Pancreas (tissue), 10 donors: ENCODE measurements around the gene OSBPL1A. TPM values are rescaled to one million over a fixed set of nuclear protein-coding genes. Genes with fewer than 3 reads are reported as not detected.

ENCODE experiments used
- ATAC-seq, 4 donors: fragments of 200-7000 bp; cut with Tn5 transposase; one replicate each; pipeline versions ENCODE4 v1.8.0 to v1.9.1; 2020; ENCODE audit warnings: mild to moderate bottlenecking in 4 of 4, moderate library complexity in 4 of 4
- DNase-seq, 6 donors: peaks; one replicate each; pipeline ENCODE4 v3.0.0-alpha.2; 2020
- FAIRE-seq: peaks from 2 replicates; lab custom pipeline; 2012; peaks lifted over from hg19 to GRCh38; lab: Jason Lieb, UNC
- H3K27ac ChIP-seq, 4 donors: fragments of 200-600 bp; sonication (generic); 1 replicate in 3 of 4; 2 replicates in 1 of 4; pipeline versions ENCODE4 v1.5.0 to v1.8.0; 2020
- H3K27me3 ChIP-seq, 4 donors: fragments of 200-600 bp; one replicate each; pipeline ENCODE4 v1.8.0; 2021
- H3K36me3 ChIP-seq, 3 donors: fragments of 200-600 bp; sonication (generic) in 1 of 3; one replicate each; pipeline versions ENCODE4 v1.5.0 to v1.8.0; 2020 to 2021
- H3K4me1 ChIP-seq, 3 donors: fragments of 200-600 bp; one replicate each; pipeline ENCODE4 v1.8.0; 2021
- H3K4me3 ChIP-seq, 4 donors: fragments of 200-600 bp; sonication (generic) in 2 of 4; one replicate each; pipeline versions ENCODE4 v1.5.0 to v1.8.0; 2020 to 2021
- H3K9me3 ChIP-seq, 4 donors: fragments of 200-600 bp; one replicate each; pipeline ENCODE4 v1.8.0; 2021
- WGBS, 2 donors: extraction: QIAGEN DNeasy Blood & Tissue Kit; methylation state at CpG; one replicate each; pipeline ENCODE4 v1.1.7; 2013; 5-methylcytosine and 5-hydroxymethylcytosine counted together
- intact Hi-C, 3 donors: fragments of 100-400 bp; cut with DNase I; formaldehyde crosslinking; loops; one replicate each; pipeline versions ENCODE4 v1.11.1 to v1.14.2; 2022
- polyA plus RNA-seq, 2 donors: library from polyadenylated mRNA; stranded (reverse); fragments of 200-250 nt; gene quantifications; one replicate each; pipeline ENCODE4 v1.2.3, GENCODE V29; 2013
- total RNA-seq, 6 donors: library from RNA; stranded (reverse); fragmentation: NEBNext Ultra II Directional in 4 of 6; extraction: Animal tissue kit (Norgen Biotek cat#: 25700) in 4 of 6; gene quantifications; one replicate each; pipeline versions ENCODE4 v1.2.1 to v1.2.4, GENCODE V29; 2021 to 2023
- TF ChIP-seq, protein P1 (sequence below), 4 donors: fragments of 200-600 bp; sonication (generic) in 3 of 4; IDR thresholded peaks; one replicate each; pipeline versions ENCODE4 v1.5.0 to v1.8.0; 2021; ENCODE audit warnings: antibody characterized with exemption in 4 of 4
- donor health status: healthy with polysubstance abuse.
- donor health status: DM: no; HTN: no; CAD: no; lungs with moderate emphysema.
- donor health status: DM: no; HTN: no; CAD: no.
- donor health status: control.
- donor health status: control.
- donor health status: Bipolar disorder and iron deficiency.
- donor health status: DM: yes; HTN: yes; CAD: no.
- donor health status: DM: no; HTN: no; CAD: no.
- donor health status: DM: no; HTN: no; CAD: no.
- donor health status: DM: yes; HTN: yes; CAD: no.

OSBPL1A gene
- total and polyA plus RNA-seq, 8 donors: 5.8 to 17.9 (median 10.8) TPM

GRCh38 chr18:24239341-24239740 lies 158.3 kb downstream of the OSBPL1A start:
- FAIRE-seq (no peak), ATAC-seq (no peak)
- H3K4me3 ChIP-seq: no peak overlapping the region

GRCh38 chr18:24238387-24238786 lies 159.2 kb downstream of the OSBPL1A start:
- Histone ChIP-seq H3K27me3 (no peaks in the 10 kb centered on the region), H3K9me3 (no peaks in the 10 kb centered on the region), H3K27ac (no peak overlapping the region), H3K4me1 (no peaks in the 10 kb centered on the region), H3K4me3 (no peak overlapping the region), H3K36me3 (peaks cover 0 to 6% (median 0%) of the 10 kb centered on the region in 3 donors)
- TF ChIP-seq, protein P1, sequence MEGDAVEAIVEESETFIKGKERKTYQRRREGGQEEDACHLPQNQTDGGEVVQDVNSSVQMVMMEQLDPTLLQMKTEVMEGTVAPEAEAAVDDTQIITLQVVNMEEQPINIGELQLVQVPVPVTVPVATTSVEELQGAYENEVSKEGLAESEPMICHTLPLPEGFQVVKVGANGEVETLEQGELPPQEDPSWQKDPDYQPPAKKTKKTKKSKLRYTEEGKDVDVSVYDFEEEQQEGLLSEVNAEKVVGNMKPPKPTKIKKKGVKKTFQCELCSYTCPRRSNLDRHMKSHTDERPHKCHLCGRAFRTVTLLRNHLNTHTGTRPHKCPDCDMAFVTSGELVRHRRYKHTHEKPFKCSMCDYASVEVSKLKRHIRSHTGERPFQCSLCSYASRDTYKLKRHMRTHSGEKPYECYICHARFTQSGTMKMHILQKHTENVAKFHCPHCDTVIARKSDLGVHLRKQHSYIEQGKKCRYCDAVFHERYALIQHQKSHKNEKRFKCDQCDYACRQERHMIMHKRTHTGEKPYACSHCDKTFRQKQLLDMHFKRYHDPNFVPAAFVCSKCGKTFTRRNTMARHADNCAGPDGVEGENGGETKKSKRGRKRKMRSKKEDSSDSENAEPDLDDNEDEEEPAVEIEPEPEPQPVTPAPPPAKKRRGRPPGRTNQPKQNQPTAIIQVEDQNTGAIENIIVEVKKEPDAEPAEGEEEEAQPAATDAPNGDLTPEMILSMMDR (IDR thresholded peaks at IDR 0.05): no peak
- DNase-seq: no peak
- FAIRE-seq: no peak
- WGBS, 2 donors: 63 to 70% methylated on average over 5 of the region's 5 CpGs
- intact Hi-C loops: no loop called here
- ATAC-seq: no peak

More at GRCh38 chr18:24239341-24239740, 158.3 kb downstream of the OSBPL1A start:
- Histone ChIP-seq H3K27me3 (no peaks in the 10 kb centered on the region), H3K27ac (no peak overlapping the region), H3K36me3 (peaks cover 0 to 6% (median 0%) of the 10 kb centered on the region in 3 donors), H3K9me3 (no peaks in the 10 kb centered on the region), H3K4me1 (no peaks in the 10 kb centered on the region)
- DNase-seq: no peak
- TF ChIP-seq, protein P1 (IDR thresholded peaks at IDR 0.05): no peak
- intact Hi-C loops: no loop called here
- WGBS, 2 donors: 77 to 82% methylated on average over 2 of the region's 2 CpGs

GRCh38 chr18:24234850-24235418 lies 162.7 kb downstream of the OSBPL1A start:
- Histone ChIP-seq H3K4me3 (no peak overlapping the region), H3K27me3 (no peaks in the 10 kb centered on the region), H3K36me3 (peaks cover 0 to 6% (median 0%) of the 10 kb centered on the region in 3 donors), H3K4me1 (peaks cover 6 to 8% (median 7%) of the 10 kb centered on the region in 3 donors), H3K9me3 (no peaks in the 10 kb centered on the region), H3K27ac (no peak overlapping the region)
- DNase-seq (no peak), ATAC-seq (no peak), FAIRE-seq (no peak)
- intact Hi-C loops: no loop called here
- TF ChIP-seq, protein P1 (IDR thresholded peaks at IDR 0.05): no peak
- 96 to 99% methylated on average over 7 of the region's 7 CpGs for WGBS, 2 donors

DNA sequence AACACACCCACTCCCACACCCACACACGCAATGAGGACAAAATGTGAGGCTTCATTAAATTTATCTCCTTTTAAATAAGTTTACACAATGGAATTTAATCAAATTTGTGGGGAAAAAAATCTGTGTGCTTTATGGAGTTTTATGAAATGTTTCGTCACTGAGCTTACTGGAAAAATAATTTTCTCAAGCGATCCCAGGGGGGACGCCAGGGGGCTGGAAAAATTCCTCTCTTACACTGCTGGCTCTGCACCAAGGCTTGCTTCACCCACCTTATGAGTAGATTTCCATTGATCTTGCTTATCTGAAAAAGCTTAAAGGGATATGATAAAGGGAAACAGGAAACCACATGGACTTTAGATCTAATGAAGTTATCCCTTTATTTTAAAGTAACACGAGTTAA lies 163.3 kb downstream of the OSBPL1A start:
- FAIRE-seq (no peak), ATAC-seq (peak in 1 of 4 donors; percentile 22), DNase-seq (no peak)
- Histone ChIP-seq H3K4me1 (peaks cover 6 to 8% (median 7%) of the 10 kb centered on the region in 3 donors), H3K9me3 (no peaks in the 10 kb centered on the region), H3K36me3 (peaks cover 0 to 6% (median 0%) of the 10 kb centered on the region in 3 donors), H3K27ac (peak overlapping the region in 1 of 4 donors; percentile 5), H3K27me3 (no peaks in the 10 kb centered on the region), H3K4me3 (no peak overlapping the region)
- TF ChIP-seq, protein P1 (IDR thresholded peaks at IDR 0.05): no peak
- intact Hi-C loops: no loop called here
- WGBS, 2 donors: 75 to 77% methylated on average over 5 of the region's 5 CpGs

DNA sequence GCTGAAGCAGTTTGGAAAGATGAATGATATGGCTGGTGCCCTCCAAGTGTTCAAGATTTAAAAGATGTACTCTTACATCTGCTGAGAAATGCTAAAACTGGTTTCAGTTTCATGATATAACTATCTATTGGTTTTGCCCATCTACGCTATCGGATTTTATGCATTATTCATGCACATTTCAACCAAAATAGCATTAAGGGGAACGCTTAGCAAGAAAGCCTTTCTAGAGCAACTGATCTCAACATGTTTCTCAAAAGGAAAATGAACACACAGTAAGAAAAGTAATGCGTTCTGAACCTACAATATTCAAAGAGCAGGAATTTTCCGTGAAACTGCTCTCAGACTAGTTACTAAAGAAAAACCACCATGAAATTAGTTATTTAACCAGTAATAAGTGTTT lies 164.8 kb downstream of the OSBPL1A start:
- DNase-seq (no peak), ATAC-seq (no peak), FAIRE-seq (no peak)
- H3K36me3 ChIP-seq: peaks cover 0 to 6% (median 0%) of the 10 kb centered on the region in 3 donors
- TF ChIP-seq, protein P1 (IDR thresholded peaks at IDR 0.05): no peak
- H3K4me3 ChIP-seq: no peak overlapping the region
- 97 to 98% methylated on average over 5 of the region's 5 CpGs for WGBS, 2 donors
- no peaks in the 10 kb centered on the region for H3K9me3 ChIP-seq
- no peak overlapping the region for H3K27ac ChIP-seq
- intact Hi-C loops: no loop called here
- H3K27me3 ChIP-seq: no peaks in the 10 kb centered on the region
- peaks cover 6 to 8% (median 7%) of the 10 kb centered on the region in 3 donors for H3K4me1 ChIP-seq
